GM18861 (cell line): ENCODE results near the gene TICRR.

Experiments used
- ATAC-seq: cut with Tn5 transposase; IDR thresholded peaks from one replicate; pipeline ENCODE4 v1.9.1; 2021; ENCODE audit not compliant: unreplicated experiment

Gene TICRR

GRCh38 chr15:89653578-89653977 is 78.3 kb downstream of the TICRR start:
- ATAC-seq = no peak

GRCh38 chr15:89654301-89654761 is 79.1 kb downstream of the TICRR start:
- no peak for ATAC-seq

- no peak for ATAC-seq
Measured at GRCh38 chr15:89654847-89655805, 79.9 kb downstream of the TICRR start, which contains the start of gene KIF7. KIF7 (minus strand) TSS chr15:89655467; CDS start chr15:89652930, 2,537 bp downstream.

GRCh38 chr15:89656116-89656815 is 81.0 kb downstream of the TICRR start:
- ATAC-seq = no peak

DNA sequence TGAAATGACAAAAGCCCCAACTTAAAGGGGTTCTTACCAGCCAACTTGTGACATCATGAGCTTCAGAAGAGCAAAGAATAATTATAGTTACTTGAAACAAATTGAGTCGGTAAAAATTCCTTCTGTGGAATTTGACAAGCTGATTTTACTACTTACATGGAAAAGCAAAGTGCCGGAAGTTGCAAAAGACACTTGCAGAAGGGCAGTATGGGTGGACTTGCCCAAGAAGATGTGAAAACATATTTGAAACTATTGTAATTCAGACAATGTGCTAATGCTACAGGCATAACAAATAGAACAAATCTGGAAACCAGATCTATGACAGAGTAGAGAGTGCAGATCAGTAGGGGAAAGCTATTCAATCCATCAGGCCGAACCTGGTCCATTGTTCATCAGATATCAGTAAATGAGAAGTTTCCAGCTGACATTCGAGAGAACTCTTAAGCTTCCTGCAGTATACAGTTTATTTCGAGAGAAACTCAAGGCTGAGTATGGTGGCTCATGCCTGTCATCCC is 82.5 kb downstream of the TICRR start:
- no peak for ATAC-seq

GRCh38 chr15:89659295-89659694 is 84.0 kb downstream of the TICRR start:
- ATAC-seq = no peak

DNA sequence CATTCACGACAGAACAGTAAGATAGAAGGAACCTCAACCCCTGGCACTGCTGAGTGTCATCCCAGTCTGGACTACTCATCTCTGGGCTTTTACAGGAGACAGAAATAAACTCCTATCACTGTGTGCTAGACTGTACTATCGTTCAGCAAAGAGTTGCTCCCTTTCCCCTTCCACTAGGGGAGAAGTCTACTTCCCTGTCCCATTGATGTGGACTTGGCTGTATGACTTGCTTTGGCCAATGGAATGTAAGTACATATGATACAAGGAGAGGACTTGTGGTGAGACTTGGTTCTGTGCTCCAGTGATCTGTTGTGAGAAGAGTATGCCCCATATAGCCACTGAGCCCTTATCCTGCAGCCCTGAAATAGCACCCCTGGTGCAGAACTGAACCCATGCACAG is 85.3 kb downstream of the TICRR start:
- ATAC-seq = no peak

- no peak for ATAC-seq
Measured at GRCh38 chr15:89662893-89663626, 87.8 kb downstream of the TICRR start.

GRCh38 chr15:89664441-89665350 is 89.4 kb downstream of the TICRR start:
- no peak for ATAC-seq

DNA sequence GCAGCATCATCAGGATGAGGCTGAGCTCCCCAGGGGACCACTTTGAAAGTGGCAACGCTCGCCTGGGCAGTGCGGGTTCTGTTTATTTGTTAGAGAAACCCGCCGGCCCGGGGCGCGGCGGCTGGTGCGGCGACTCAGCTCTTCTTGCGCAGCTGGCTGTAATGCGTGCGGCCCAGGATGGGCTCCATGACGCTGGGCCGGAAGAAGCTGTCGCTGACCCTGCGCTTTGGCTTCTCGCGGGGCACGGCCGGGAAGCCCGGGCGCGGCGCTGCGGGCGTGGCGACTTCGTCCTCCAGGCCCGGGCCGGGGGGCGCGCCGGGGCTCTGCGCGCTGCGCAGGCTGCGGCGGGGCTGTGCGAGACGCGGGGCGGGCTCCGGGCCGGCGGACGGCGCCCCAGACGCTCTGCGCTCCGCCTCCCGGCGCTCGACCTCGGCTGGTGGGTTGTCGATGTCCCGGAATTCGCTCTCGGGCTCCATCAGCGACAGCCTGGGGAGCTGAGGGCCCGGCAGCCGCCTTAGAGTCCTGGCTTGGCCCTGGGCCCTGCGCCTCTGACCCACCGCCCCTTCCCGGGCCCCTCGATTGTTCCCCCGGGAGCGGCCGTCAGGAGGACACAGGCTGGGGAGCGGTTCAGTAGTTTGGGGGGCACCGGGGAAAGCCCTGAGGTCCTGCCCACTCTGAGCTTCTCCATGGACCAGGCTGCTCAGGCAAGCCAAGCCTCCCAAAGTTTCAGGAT is 90.3 kb downstream of the TICRR start:
- ATAC-seq = no peak

GRCh38 chr15:89666184-89666857 is 91.1 kb downstream of the TICRR start:
- ATAC-seq = no peak

DNA sequence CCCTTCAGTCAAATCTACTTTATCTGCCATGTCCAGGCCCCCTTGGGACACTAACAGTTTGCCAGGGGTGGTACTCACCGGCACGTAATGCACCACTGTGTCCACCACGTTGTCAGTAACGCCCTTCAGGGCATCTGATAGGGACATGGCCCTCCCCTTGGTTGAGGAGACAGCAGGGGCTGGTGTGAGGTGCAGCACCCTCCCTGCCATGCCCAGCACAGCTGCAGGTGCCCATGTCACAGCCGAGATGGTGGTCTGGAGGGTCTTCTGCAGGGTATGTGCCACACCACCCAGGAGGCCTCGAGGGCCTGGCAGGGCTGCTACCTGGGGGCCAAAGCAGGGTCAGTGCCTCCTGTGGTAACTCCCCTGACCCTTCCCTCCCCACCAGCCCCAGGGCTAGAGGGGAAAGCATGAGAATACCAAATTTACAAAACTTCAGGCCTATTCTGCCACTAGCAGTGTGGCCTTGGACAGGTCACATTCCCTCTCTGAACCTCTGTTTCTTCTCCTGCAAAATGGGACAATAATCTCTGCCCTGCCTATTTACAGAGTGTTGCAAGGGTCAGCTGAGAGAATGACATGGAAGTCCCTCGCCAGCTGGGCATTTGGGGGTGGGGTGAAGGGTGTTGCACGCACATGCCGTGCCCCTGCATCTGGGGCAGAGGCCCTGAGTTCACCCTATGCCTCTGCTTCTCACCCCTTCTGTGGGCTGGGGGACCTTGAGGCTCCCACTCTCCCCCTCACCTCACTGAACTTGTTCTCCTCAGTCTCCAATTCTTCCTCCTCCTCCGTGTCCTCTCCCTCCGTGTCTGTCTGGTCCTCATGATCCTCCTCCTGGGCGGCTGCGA is 91.8 kb downstream of the TICRR start:
- ATAC-seq = no peak

GRCh38 chr15:89667706-89667960 is 92.4 kb downstream of the TICRR start:
- no peak for ATAC-seq

DNA sequence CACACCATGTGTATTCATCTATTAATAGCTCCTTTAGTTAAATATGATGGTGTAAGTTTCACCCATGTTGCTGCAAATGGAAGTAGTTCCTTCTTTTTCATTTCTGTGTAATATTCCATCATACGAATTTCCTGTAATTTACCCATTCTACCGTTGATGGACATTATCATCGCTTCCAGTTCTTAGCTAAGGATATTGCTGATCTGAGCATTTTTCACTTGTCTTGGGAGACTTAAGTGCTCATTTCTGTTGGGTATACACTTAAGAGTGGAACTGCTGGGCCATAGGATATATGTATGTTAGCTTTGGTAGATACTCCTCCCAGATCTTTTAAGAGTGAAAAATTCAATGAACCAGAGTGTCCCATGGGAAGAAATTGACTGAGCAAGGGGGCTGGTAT is 92.9 kb downstream of the TICRR start:
- ATAC-seq = no peak

DNA sequence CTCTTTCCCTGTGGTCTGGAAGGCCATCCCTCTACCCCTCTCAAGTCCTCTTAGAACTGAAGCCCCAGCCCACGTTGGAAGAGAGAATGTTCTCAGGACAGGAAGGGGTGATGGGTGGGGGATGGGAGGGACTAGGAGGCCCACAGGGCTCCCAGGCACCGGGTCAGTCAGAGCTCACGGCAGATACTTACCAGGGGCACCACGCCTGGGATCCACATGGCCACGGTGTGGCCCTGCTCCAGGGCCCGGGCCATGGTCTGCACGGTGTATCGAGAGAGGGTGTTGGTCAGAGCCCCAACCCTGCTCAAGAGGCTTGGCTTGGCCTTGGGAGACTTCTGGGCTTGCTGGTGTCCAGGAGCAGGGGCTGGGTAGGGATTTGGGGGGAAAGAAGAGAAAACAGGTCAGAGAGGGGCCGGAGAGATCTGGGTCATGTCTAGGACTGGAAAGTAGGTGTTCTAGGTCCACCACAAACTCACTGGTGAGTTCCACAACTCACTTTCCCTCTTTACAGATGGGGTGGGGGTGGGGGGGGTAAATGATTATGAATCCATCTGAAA is 94.1 kb downstream of the TICRR start:
- ATAC-seq = no peak

GRCh38 chr15:89669941-89670340 is 94.7 kb downstream of the TICRR start:
- ATAC-seq = no peak

- ATAC-seq = no peak
Measured at GRCh38 chr15:89670971-89671560, 95.8 kb downstream of the TICRR start.
